SK-N-SH treated with all-trans-retinoic acid at 6 μM for 48 hours (cell line): ENCODE data around the gene WDR54.

Experiments used
- ATAC-seq: fragments of 200-7000 bp; cut with Tn5 transposase; 3 replicates; pipeline ENCODE4 v1.9.1; 2020; ENCODE audit warnings: mild to moderate bottlenecking, moderate library complexity
- ARNTL ChIP-seq: fragments of 450-650 bp; formaldehyde crosslinking; IDR thresholded peaks from 2 replicates; pipeline ENCODE4 v1.5.0; 2020; ENCODE audit warnings: low read depth, mild to moderate bottlenecking, moderate library complexity, borderline replicate concordance
- BACH2 ChIP-seq: fragments of 250-450 bp; sonication (Bioruptor Pico); IDR thresholded peaks from 2 replicates; pipeline ENCODE4 v1.9.0; 2021; ENCODE audit warnings: mild to moderate bottlenecking, borderline replicate concordance
- CREB5 ChIP-seq: fragments of 250-450 bp; sonication (Bioruptor Pico); IDR thresholded peaks from 2 replicates; pipeline ENCODE4 v1.5.1; 2020; ENCODE audit warnings: low read depth, mild to moderate bottlenecking, moderate library complexity
- CSDC2 ChIP-seq: fragments of 250-450 bp; sonication (Bioruptor Pico); IDR thresholded peaks from 2 replicates; pipeline ENCODE4 v1.5.0; 2020; ENCODE audit warnings: mild to moderate bottlenecking, moderate library complexity
- CSRNP3 ChIP-seq: fragments of 250-450 bp; sonication (Bioruptor Pico); IDR thresholded peaks from 2 replicates; pipeline ENCODE4 v1.5.1; 2021; ENCODE audit warnings: mild to moderate bottlenecking, moderate library complexity
- ESRRG ChIP-seq: fragments of 250-450 bp; sonication (Bioruptor Pico); IDR thresholded peaks from 2 replicates; pipeline ENCODE4 v1.6.1; 2021; ENCODE audit warnings: mild to moderate bottlenecking
- GLIS3 ChIP-seq: fragments of 250-450 bp; sonication (Bioruptor Pico); IDR thresholded peaks from 2 replicates; pipeline ENCODE4 v1.5.0; 2020; ENCODE audit warnings: mild to moderate bottlenecking, moderate library complexity
- ISL1 ChIP-seq: fragments of 250-450 bp; sonication (Bioruptor Pico); IDR thresholded peaks from 2 replicates; pipeline ENCODE4 v2.1.2; 2022; ENCODE audit warnings: mild to moderate bottlenecking, moderate library complexity
- OSR1 ChIP-seq: fragments of 250-450 bp; sonication (Bioruptor Pico); IDR thresholded peaks from 2 replicates; pipeline ENCODE4 v1.8.0; 2022; ENCODE audit warnings: moderate library complexity, mild to moderate bottlenecking, inconsistent platforms
- PATZ1 ChIP-seq: fragments of 250-450 bp; sonication (Bioruptor Pico); IDR thresholded peaks from 2 replicates; pipeline ENCODE4 v1.8.0; 2020; ENCODE audit warnings: mild to moderate bottlenecking, moderate library complexity, borderline replicate concordance
- POU6F1 ChIP-seq: fragments of 250-450 bp; sonication (Bioruptor Pico); IDR thresholded peaks from 2 replicates; pipeline ENCODE4 v1.8.0; 2021; ENCODE audit warnings: low read depth, mild to moderate bottlenecking, moderate library complexity, borderline replicate concordance
- PPARA ChIP-seq: fragments of 250-450 bp; sonication (Bioruptor Pico); IDR thresholded peaks from 2 replicates; pipeline ENCODE4 v1.5.0; 2020; ENCODE audit warnings: mild to moderate bottlenecking, borderline replicate concordance
- SNAI2 ChIP-seq: fragments of 250-450 bp; sonication (Bioruptor Pico); IDR thresholded peaks from 2 replicates; pipeline ENCODE4 v1.5.0; 2020; ENCODE audit warnings: mild to moderate bottlenecking, moderate library complexity
- TSHZ2 ChIP-seq: fragments of 250-450 bp; sonication (Bioruptor Pico); IDR thresholded peaks from 2 replicates; pipeline ENCODE4 v1.5.0; 2020; ENCODE audit warnings: mild to moderate bottlenecking, moderate library complexity
- ZC3H10 ChIP-seq: fragments of 250-450 bp; sonication (Bioruptor Pico); IDR thresholded peaks from 2 replicates; pipeline ENCODE4 v1.5.1; 2021; ENCODE audit warnings: mild to moderate bottlenecking, moderate library complexity
- ZFP3 ChIP-seq: fragments of 250-450 bp; sonication (Bioruptor Pico); IDR thresholded peaks from 2 replicates; pipeline ENCODE4 v1.5.0; 2020; ENCODE audit warnings: mild to moderate bottlenecking, moderate library complexity
- ZNF565 ChIP-seq: fragments of 450-650 bp; formaldehyde crosslinking; conservative IDR thresholded peaks from 2 replicates; pipeline ENCODE4 v1.5.0; 2020; ENCODE audit warnings: low read depth, mild to moderate bottlenecking, moderate library complexity
- ZNF70 ChIP-seq: fragments of 450-650 bp; formaldehyde crosslinking; IDR thresholded peaks from 2 replicates; pipeline ENCODE4 v1.5.0; 2020; ENCODE audit warnings: mild to moderate bottlenecking, moderate library complexity
- ZNF8 ChIP-seq: fragments of 450-650 bp; formaldehyde crosslinking; IDR thresholded peaks from 2 replicates; pipeline ENCODE4 v1.5.0; 2020; ENCODE audit warnings: mild to moderate bottlenecking, moderate library complexity

Gene WDR54

GRCh38 chr2:74438248-74438647 is 16.7 kb downstream of the WDR54 start (continued):
- TF ChIP-seq CREB5 (CRISPR knock-in tag) (no peak), OSR1 (CRISPR knock-in tag) (no peak)

- no peak; the same call in 1 of the 3 replicates for ATAC-seq
- TF ChIP-seq ISL1 (CRISPR knock-in tag) = no peak
- TF ChIP-seq ZFP3 (CRISPR knock-in tag) = no peak
- TF ChIP-seq ZNF8 (CRISPR knock-in tag) = no peak
- TF ChIP-seq ZNF70 (CRISPR knock-in tag) = no peak
- TF ChIP-seq ZC3H10 (CRISPR knock-in tag) = no peak
- no peak for TF ChIP-seq ZNF565
- TF ChIP-seq CSDC2 (CRISPR knock-in tag) = no peak
- TF ChIP-seq GLIS3 = no peak
- no peak for TF ChIP-seq PATZ1 (CRISPR knock-in tag)
- no peak for TF ChIP-seq BACH2 (CRISPR knock-in tag)
- TF ChIP-seq, all 23 proteins: peak for 0
Measured at GRCh38 chr2:74439373-74439772, 17.8 kb downstream of the WDR54 start.

- peak; percentile 81 for ATAC-seq
- TF ChIP-seq ZNF565 (no peak), CSRNP3 (no peak), TSHZ2 (no peak), PPARA (CRISPR knock-in tag) (no peak), ESRRG (CRISPR knock-in tag) (no peak), GLIS3 (no peak), ZNF8 (CRISPR knock-in tag) (no peak), ZFP3 (CRISPR knock-in tag) (no peak), BACH2 (CRISPR knock-in tag) (no peak), OSR1 (CRISPR knock-in tag) (no peak), SNAI2 (CRISPR knock-in tag) (no peak), ZNF70 (CRISPR knock-in tag) (no peak), ISL1 (CRISPR knock-in tag) (no peak), CREB5 (CRISPR knock-in tag) (no peak), ZC3H10 (CRISPR knock-in tag) (no peak), POU6F1 (CRISPR knock-in tag) (no peak), ARNTL (CRISPR knock-in tag) (no peak)
Measured at GRCh38 chr2:74439803-74440377, 18.4 kb downstream of the WDR54 start.
